Mesendoderm (in vitro differentiated cells): Measurements from ENCODE around the gene SLC9A8.

ENCODE experiments used
- DNase-seq: peaks from one replicate; pipeline ENCODE4 v3.0.0; 2013
- H2AK5ac ChIP-seq: 2 replicates; pipeline ENCODE4 v1.6.1; 2013; ENCODE audit warnings: low read length, inconsistent platforms
- H2BK120ac ChIP-seq: 2 replicates; pipeline ENCODE4 v1.6.1; 2013; ENCODE audit warnings: low read depth, mild to moderate bottlenecking, low read length, moderate library complexity, mixed read lengths
- H2BK15ac ChIP-seq: replicated peaks from 2 replicates; pipeline ENCODE4 v1.6.1; 2013; ENCODE audit warnings: low read depth, mild to moderate bottlenecking, moderate library complexity
- H2BK5ac ChIP-seq: 2 replicates; pipeline ENCODE4 v1.6.1; 2013; ENCODE audit warnings: low read length, inconsistent platforms
- H3K18ac ChIP-seq: 2 replicates; pipeline ENCODE4 v1.6.1; 2013; ENCODE audit warnings: mild to moderate bottlenecking, low read length, mixed read lengths
- H3K23ac ChIP-seq: one replicate; pipeline ENCODE4 v1.6.1; 2013; ENCODE audit warnings: low read length
- H3K27ac ChIP-seq: 2 replicates; pipeline ENCODE4 v1.5.1; 2013; ENCODE audit warnings: low read depth, mild to moderate bottlenecking, inconsistent platforms, low read length, moderate library complexity
- H3K27me3 ChIP-seq: 2 replicates; pipeline ENCODE4 v1.6.1; 2013; ENCODE audit warnings: low read length, control low read depth, mild to moderate bottlenecking, inconsistent platforms; ENCODE audit not compliant: insufficient read depth, poor library complexity
- H3K36me3 ChIP-seq: 2 replicates; pipeline ENCODE4 v1.6.1; 2013; ENCODE audit warnings: low read length, inconsistent platforms; ENCODE audit not compliant: control insufficient read depth, insufficient read depth
- H3K4ac ChIP-seq: one replicate; pipeline ENCODE4 v1.6.1; 2013; ENCODE audit warnings: low read depth, mild to moderate bottlenecking, low read length, moderate library complexity
- H3K4me1 ChIP-seq: 2 replicates; pipeline ENCODE4 v1.6.1; 2013; ENCODE audit warnings: low read depth, low read length, inconsistent platforms; ENCODE audit not compliant: control insufficient read depth
- H3K4me2 ChIP-seq: 2 replicates; pipeline ENCODE4 v1.6.1; 2013; ENCODE audit warnings: low read length
- H3K4me3 ChIP-seq: 2 replicates; pipeline ENCODE4 v1.5.1; 2013; ENCODE audit warnings: mild to moderate bottlenecking, low read length
- H3K56ac ChIP-seq: one replicate; pipeline ENCODE4 v1.6.1; 2013; ENCODE audit warnings: low read length
- H3K79me1 ChIP-seq: 2 replicates; pipeline ENCODE4 v1.6.1; 2013; ENCODE audit warnings: low read length, inconsistent platforms
- H3K79me2 ChIP-seq: 2 replicates; pipeline ENCODE4 v1.6.1; 2013; ENCODE audit warnings: mild to moderate bottlenecking, low read length; ENCODE audit not compliant: control insufficient read depth, insufficient read depth
- H3K9ac ChIP-seq: 2 replicates; pipeline ENCODE4 v1.6.1; 2013; ENCODE audit warnings: low read length, inconsistent platforms
- H4K5ac ChIP-seq: one replicate; pipeline ENCODE4 v1.6.1; 2013; ENCODE audit warnings: low read length
- H4K8ac ChIP-seq: one replicate; pipeline ENCODE4 v1.6.1; 2013; ENCODE audit warnings: low read depth, mild to moderate bottlenecking, control low read depth, low read length, moderate library complexity
- WGBS: extraction: QIAGEN DNeasy Blood & Tissue Kit; methylation state at CpG from one replicate; pipeline ENCODE4 v1.1.7; 2013; ENCODE audit warnings: low lambda C conversion rate, missing lambda C conversion rate; ENCODE audit not compliant: insufficient coverage; ENCODE audit errors: extremely low coverage; 5-methylcytosine and 5-hydroxymethylcytosine counted together

SLC9A8 gene

DNA sequence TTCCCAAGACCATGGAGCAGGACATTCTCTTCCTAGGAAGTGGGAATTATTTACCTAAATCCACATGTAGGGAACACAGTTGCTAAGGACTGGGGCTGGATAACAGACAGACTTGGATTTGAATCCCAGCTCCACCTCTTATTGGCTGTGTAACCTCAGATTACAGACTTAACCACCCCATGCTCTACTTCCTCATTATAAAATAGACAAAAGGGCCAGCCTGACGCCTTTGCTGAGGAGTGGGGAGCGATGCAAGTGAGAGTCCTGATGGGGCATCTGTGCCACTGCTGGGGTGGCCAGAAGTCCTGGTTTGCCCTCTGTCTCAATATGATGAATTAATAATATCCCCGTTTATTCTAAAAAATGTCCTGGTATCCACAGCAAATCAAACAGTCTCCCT lies 55.9 kb downstream of the SLC9A8 start:
- H3K27me3 ChIP-seq: no peaks in the 10 kb centered on the region
- no peak overlapping the region for H3K23ac ChIP-seq
- peak overlapping the region; percentile 62 for H3K56ac ChIP-seq
- no peaks in the 10 kb centered on the region for H3K79me1 ChIP-seq
- H3K9ac ChIP-seq: no peak overlapping the region
- no peak overlapping the region for H3K27ac ChIP-seq
- H3K4me2 ChIP-seq: no peak overlapping the region
- H3K79me2 ChIP-seq: no peaks in the 10 kb centered on the region
- H3K36me3 ChIP-seq: no peaks in the 10 kb centered on the region
- H2BK5ac ChIP-seq: no peak overlapping the region
- H4K5ac ChIP-seq: no peak overlapping the region
- no CpG with 5 or more reads among the region's 3 CpGs for WGBS
- H2BK15ac ChIP-seq: no peak overlapping the region
- no peak overlapping the region for H4K8ac ChIP-seq
- H3K4me1 ChIP-seq: peaks cover 2% of the 10 kb centered on the region
- H3K18ac ChIP-seq: no peak overlapping the region
- H3K4me3 ChIP-seq: no peak overlapping the region
- no peak overlapping the region for H2AK5ac ChIP-seq
- no peak for DNase-seq
- H2BK120ac ChIP-seq: no peak overlapping the region
- no peak overlapping the region for H3K4ac ChIP-seq

DNA sequence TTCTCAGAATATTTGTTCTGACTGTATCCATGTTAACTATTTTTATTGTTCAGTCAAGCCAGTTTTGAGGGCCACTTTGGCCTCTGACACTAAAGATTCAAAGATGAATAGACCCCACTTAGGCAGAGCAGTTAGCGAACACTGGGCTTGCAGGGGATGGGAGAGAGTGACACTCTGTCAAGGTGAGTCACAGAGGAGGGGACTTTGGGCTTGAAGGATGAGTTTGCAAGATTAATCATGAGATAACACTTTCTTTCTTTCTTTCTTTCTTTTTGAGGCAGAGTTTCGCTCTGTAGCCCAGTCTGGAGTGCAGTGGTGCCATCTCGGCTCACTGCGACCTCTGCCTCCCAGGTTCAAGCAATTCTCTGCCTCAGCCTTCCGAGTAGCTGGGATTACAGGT lies 56.3 kb downstream of the SLC9A8 start:
- no peak overlapping the region for H3K56ac ChIP-seq
- H4K8ac ChIP-seq: no peak overlapping the region
- H3K18ac ChIP-seq: no peak overlapping the region
- no peak overlapping the region for H3K4me3 ChIP-seq
- H3K27ac ChIP-seq: no peak overlapping the region
- H2AK5ac ChIP-seq: no peak overlapping the region
- no peak overlapping the region for H2BK5ac ChIP-seq
- H4K5ac ChIP-seq: no peak overlapping the region
- H2BK15ac ChIP-seq: no peak overlapping the region
- no peaks in the 10 kb centered on the region for H3K79me1 ChIP-seq
- H3K9ac ChIP-seq: no peak overlapping the region
- H3K4ac ChIP-seq: no peak overlapping the region
- no peak overlapping the region for H3K23ac ChIP-seq
- peaks cover 2% of the 10 kb centered on the region for H3K4me1 ChIP-seq
- WGBS: no CpG with 5 or more reads among the region's 5 CpGs
- H3K36me3 ChIP-seq: no peaks in the 10 kb centered on the region
- no peaks in the 10 kb centered on the region for H3K27me3 ChIP-seq
- DNase-seq: no peak
- no peak overlapping the region for H3K4me2 ChIP-seq
- H2BK120ac ChIP-seq: no peak overlapping the region
- no peaks in the 10 kb centered on the region for H3K79me2 ChIP-seq

DNA sequence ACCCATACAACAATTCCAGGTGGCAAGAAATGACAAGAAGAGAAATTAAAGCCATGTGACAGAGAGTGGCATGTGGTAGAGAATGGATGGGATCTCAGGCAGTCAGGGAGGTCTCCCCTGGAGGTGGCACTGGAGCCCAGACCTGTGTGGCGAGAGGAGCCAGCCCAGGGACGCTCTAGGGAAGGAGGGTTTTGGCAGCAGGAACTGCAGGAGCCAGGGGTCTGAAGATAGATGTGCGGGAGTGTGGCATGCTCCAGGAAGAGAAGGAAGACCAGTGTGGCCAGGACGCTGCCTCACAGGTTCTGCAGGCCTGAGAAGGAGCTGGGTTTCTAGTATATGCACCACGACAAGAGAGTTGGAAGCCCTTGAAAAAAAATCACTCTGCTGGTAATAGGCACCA lies 57.6 kb downstream of the SLC9A8 start:
- no peak for DNase-seq
- Histone ChIP-seq H4K8ac (no peak overlapping the region), H2BK120ac (no peak overlapping the region), H3K9ac (no peak overlapping the region), H3K56ac (no peak overlapping the region), H3K27me3 (no peaks in the 10 kb centered on the region), H3K79me2 (no peaks in the 10 kb centered on the region), H3K27ac (no peak overlapping the region), H2AK5ac (no peak overlapping the region), H4K5ac (no peak overlapping the region), H3K4me2 (no peak overlapping the region), H3K4ac (no peak overlapping the region), H3K23ac (no peak overlapping the region), H3K18ac (no peak overlapping the region), H3K4me3 (no peak overlapping the region), H3K4me1 (peaks cover 2% of the 10 kb centered on the region), H3K79me1 (no peaks in the 10 kb centered on the region), H3K36me3 (no peaks in the 10 kb centered on the region), H2BK15ac (no peak overlapping the region), H2BK5ac (no peak overlapping the region)
- WGBS: no CpG with 5 or more reads among the region's 5 CpGs

DNA sequence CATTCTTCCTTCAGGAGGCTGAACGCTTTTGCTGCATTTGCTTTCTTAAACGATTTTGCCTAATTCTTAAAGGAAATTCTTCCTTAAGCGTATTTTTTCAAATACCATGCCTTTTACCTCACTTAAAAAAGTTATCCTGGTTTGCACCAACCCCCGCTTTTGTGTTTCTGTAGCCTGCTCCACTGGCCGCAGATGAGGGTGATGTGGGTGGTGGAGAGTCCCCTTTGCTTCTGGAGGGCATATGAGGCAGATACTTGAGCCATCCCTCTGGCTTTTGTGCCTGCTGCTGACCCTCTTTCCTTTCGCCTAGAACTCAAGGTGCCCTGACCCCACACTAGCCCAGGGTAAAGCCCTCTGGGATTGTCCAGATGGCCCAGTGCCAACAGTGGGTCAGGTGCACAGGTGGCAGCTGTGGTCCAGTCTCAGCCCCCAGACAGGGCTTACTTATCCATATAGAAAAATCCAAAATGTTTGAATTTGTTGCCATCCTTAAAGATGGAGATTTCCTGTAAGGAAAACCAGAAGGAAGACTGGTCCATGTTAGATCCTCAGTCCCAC lies 58.8 kb downstream of the SLC9A8 start:
- Histone ChIP-seq H3K79me2 (no peaks in the 10 kb centered on the region), H4K5ac (no peak overlapping the region), H3K4me3 (no peak overlapping the region), H3K79me1 (no peaks in the 10 kb centered on the region), H3K4me2 (no peak overlapping the region), H3K36me3 (no peaks in the 10 kb centered on the region), H4K8ac (no peak overlapping the region), H3K56ac (no peak overlapping the region), H2AK5ac (no peak overlapping the region), H3K18ac (no peak overlapping the region), H2BK120ac (no peak overlapping the region), H3K27ac (no peak overlapping the region), H2BK15ac (no peak overlapping the region), H2BK5ac (no peak overlapping the region), H3K27me3 (no peaks in the 10 kb centered on the region), H3K4ac (no peak overlapping the region), H3K9ac (no peak overlapping the region), H3K23ac (no peak overlapping the region), H3K4me1 (peaks cover 2% of the 10 kb centered on the region)
- no peak for DNase-seq
- no CpG with 5 or more reads among the region's 6 CpGs for WGBS

DNA sequence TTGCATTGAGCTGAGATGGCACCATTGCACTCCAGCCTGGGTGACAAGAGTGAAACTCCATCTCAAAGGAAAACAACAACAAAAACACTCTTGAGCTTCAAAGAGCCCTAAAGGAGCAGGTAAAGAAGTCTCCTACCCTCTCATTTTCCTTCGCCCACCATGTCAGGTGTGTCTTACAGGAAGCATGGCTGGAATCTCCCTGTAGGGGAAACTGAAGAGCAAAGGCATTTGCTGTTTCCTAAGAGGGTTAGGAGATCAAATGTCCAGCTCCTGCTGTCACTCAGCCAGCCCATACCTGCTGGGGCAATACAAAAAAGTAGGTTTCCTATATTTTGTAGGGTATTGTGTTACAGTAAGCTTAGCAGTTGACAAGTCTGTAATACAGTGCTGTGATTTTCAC lies 59.4 kb downstream of the SLC9A8 start:
- DNase-seq: peak; percentile 28
- no peak overlapping the region for H4K8ac ChIP-seq
- H3K4me1 ChIP-seq: peaks cover 2% of the 10 kb centered on the region
- H3K18ac ChIP-seq: no peak overlapping the region
- no peak overlapping the region for H3K4me2 ChIP-seq
- H3K4ac ChIP-seq: no peak overlapping the region
- H4K5ac ChIP-seq: no peak overlapping the region
- H3K4me3 ChIP-seq: no peak overlapping the region
- no peak overlapping the region for H2AK5ac ChIP-seq
- no peak overlapping the region for H3K23ac ChIP-seq
- no peak overlapping the region for H3K56ac ChIP-seq
- WGBS: no CpG with 5 or more reads among the region's 1 CpG
- no peaks in the 10 kb centered on the region for H3K36me3 ChIP-seq
- H2BK120ac ChIP-seq: no peak overlapping the region
- H3K9ac ChIP-seq: no peak overlapping the region
- H2BK15ac ChIP-seq: no peak overlapping the region
- no peaks in the 10 kb centered on the region for H3K79me1 ChIP-seq
- H3K79me2 ChIP-seq: no peaks in the 10 kb centered on the region
- no peak overlapping the region for H3K27ac ChIP-seq
- no peaks in the 10 kb centered on the region for H3K27me3 ChIP-seq
- no peak overlapping the region for H2BK5ac ChIP-seq

DNA sequence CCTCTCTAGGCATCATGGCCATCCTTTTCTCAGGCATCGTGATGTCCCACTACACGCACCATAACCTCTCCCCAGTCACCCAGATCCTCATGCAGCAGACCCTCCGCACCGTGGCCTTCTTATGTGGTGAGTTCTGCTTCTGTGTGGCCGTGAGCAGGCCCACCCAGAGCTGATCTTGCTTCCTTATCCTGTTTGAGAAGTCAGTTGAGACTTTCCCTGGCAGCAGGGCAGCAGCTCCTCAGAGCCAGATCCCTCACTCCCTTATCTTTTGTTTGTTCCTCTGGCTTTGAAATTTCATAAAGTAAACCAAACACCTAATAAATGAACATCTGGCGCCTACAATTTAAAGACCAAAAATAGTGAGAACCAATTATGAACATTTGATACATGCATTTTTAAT lies 62.1 kb downstream of the SLC9A8 start:
- Histone ChIP-seq H2AK5ac (no peak overlapping the region), H4K8ac (no peak overlapping the region), H3K18ac (no peak overlapping the region), H3K56ac (no peak overlapping the region), H3K36me3 (no peaks in the 10 kb centered on the region), H2BK120ac (no peak overlapping the region), H3K79me2 (no peaks in the 10 kb centered on the region), H3K4ac (no peak overlapping the region), H3K23ac (no peak overlapping the region), H4K5ac (no peak overlapping the region), H2BK15ac (no peak overlapping the region), H3K4me3 (no peak overlapping the region), H2BK5ac (no peak overlapping the region), H3K4me1 (no peaks in the 10 kb centered on the region), H3K27me3 (no peaks in the 10 kb centered on the region), H3K27ac (no peak overlapping the region), H3K79me1 (no peaks in the 10 kb centered on the region), H3K4me2 (no peak overlapping the region), H3K9ac (no peak overlapping the region)
- no CpG with 5 or more reads among the region's 6 CpGs for WGBS
- no peak for DNase-seq
